Measurements from ENCODE around the gene COPS8. TPM values are rescaled to one million over a fixed set of nuclear protein-coding genes. Genes with fewer than 3 reads are reported as not detected.

Gene COPS8
- total RNA-seq, 3 donors from 2014 or later: 88.8 to 205 (median 103) TPM

- no peak for DNase-seq (ENCODE audit: low spot score in 2 of 2)
- Histone ChIP-seq H3K4me1 (peaks cover 0 to 7% of the 10 kb centered on the region in 2 donors), H3K27me3 (no peaks in the 10 kb centered on the region), H3K9me3 (no peaks in the 10 kb centered on the region), H3K27ac (peak overlapping the region; percentile 46 to 62), H3K4me3 (no peak overlapping the region), H3K36me3 (no peaks in the 10 kb centered on the region)
- intact Hi-C loops (cut with DNase I; ENCODE audit: low total_unique reads): no loop called here
- TF ChIP-seq CTCF (IDR thresholded peaks at IDR 0.05): no peak
- TF ChIP-seq POLR2AphosphoS5 (IDR thresholded peaks at IDR 0.05): no peak
- no peak for TF ChIP-seq POLR2A (IDR thresholded peaks at IDR 0.05)
These were observed 6.8 kb downstream of the COPS8 start for GRCh38 chr2:237092506-237092905.

GRCh38 chr2:237092920-237093781 is 7.5 kb downstream of the COPS8 start:
- intact Hi-C loops (cut with DNase I; ENCODE audit: low total_unique reads): no loop called here
- peaks cover 1% of the 10 kb centered on the region for H3K36me3 ChIP-seq

GRCh38 chr2:237096201-237096600 is 10.5 kb downstream of the COPS8 start:
- no peaks in the 10 kb centered on the region for H3K27me3 ChIP-seq
- no peak overlapping the region for H3K4me3 ChIP-seq
- TF ChIP-seq POLR2A (IDR thresholded peaks at IDR 0.05): no peak
- no peak for TF ChIP-seq POLR2AphosphoS5 (IDR thresholded peaks at IDR 0.05)
- no peak for TF ChIP-seq CTCF (IDR thresholded peaks at IDR 0.05)
- H3K4me1 ChIP-seq: peaks cover 0 to 7% of the 10 kb centered on the region in 2 donors
- no peak overlapping the region for H3K27ac ChIP-seq
- intact Hi-C loops (cut with DNase I; ENCODE audit: low total_unique reads): no loop called here
- peaks cover 8% of the 10 kb centered on the region for H3K36me3 ChIP-seq
- no peak for DNase-seq (ENCODE audit: low spot score in 2 of 2)
- no peaks in the 10 kb centered on the region for H3K9me3 ChIP-seq

More at GRCh38 chr2:237092920-237093781, 7.5 kb downstream of the COPS8 start:
- Histone ChIP-seq H3K4me3 (no peak overlapping the region), H3K4me1 (peaks cover 0 to 7% of the 10 kb centered on the region in 2 donors), H3K27me3 (no peaks in the 10 kb centered on the region), H3K9me3 (no peaks in the 10 kb centered on the region), H3K27ac (peak overlapping the region; percentile 46 to 62)
- TF ChIP-seq POLR2A (IDR thresholded peaks at IDR 0.05): no peak
- peak in 1 of 3 donors; percentile 8 for TF ChIP-seq POLR2AphosphoS5 (IDR thresholded peaks at IDR 0.05)
- TF ChIP-seq CTCF (IDR thresholded peaks at IDR 0.05): peak; percentile 30 to 61 (median 52)
- no peak for DNase-seq (ENCODE audit: low spot score in 2 of 2)

GRCh38 chr2:237096911-237097310 is 11.2 kb downstream of the COPS8 start:
- no peak for TF ChIP-seq CTCF (IDR thresholded peaks at IDR 0.05)
- no peak for TF ChIP-seq POLR2AphosphoS5 (IDR thresholded peaks at IDR 0.05)
- TF ChIP-seq POLR2A (IDR thresholded peaks at IDR 0.05): no peak
- Histone ChIP-seq H3K4me1 (peaks cover 0 to 2% of the 10 kb centered on the region in 2 donors), H3K27ac (no peak overlapping the region), H3K27me3 (no peaks in the 10 kb centered on the region), H3K36me3 (peaks cover 8% of the 10 kb centered on the region), H3K4me3 (no peak overlapping the region), H3K9me3 (no peaks in the 10 kb centered on the region)
- intact Hi-C loops (cut with DNase I; ENCODE audit: low total_unique reads): no loop called here
- DNase-seq (ENCODE audit: low spot score in 2 of 2): no peak

GRCh38 chr2:237097326-237097910 is 11.7 kb downstream of the COPS8 start:
- Histone ChIP-seq H3K27me3 (no peaks in the 10 kb centered on the region), H3K36me3 (peaks cover 8% of the 10 kb centered on the region), H3K27ac (no peak overlapping the region), H3K9me3 (no peaks in the 10 kb centered on the region), H3K4me3 (no peak overlapping the region), H3K4me1 (no peaks in the 10 kb centered on the region)
- DNase-seq (ENCODE audit: low spot score in 2 of 2): no peak
- intact Hi-C loops (cut with DNase I; ENCODE audit: low total_unique reads): no loop called here
- TF ChIP-seq CTCF (IDR thresholded peaks at IDR 0.05) (no peak), POLR2AphosphoS5 (IDR thresholded peaks at IDR 0.05) (no peak), POLR2A (IDR thresholded peaks at IDR 0.05) (no peak)

All from breast epithelium (tissue), 4 donors.